Measurements from ENCODE around the gene NUP42.

GRCh38 chr7:23249486-23249885, 67.6 kb downstream of the NUP42 start:
- TF ChIP-seq ZNF282 (CRISPR knock-in tag; IDR thresholded peaks at IDR 0.05) (no peak), ZNF589 (CRISPR knock-in tag; IDR thresholded peaks at IDR 0.05; ENCODE audit: low read depth) (no peak), CTCFL (IDR thresholded peaks at IDR 0.05; ENCODE audit: borderline replicate concordance, insufficient read depth, low read depth, low read length, poor library complexity, severe bottlenecking) (no peak), CREB1 (IDR thresholded peaks at IDR 0.05) (no peak), CREB1 (CRISPR knock-in tag; IDR thresholded peaks at IDR 0.05) (no peak), MTF1 (CRISPR knock-in tag; IDR thresholded peaks at IDR 0.05; ENCODE audit: borderline replicate concordance) (no peak), MAFK (IDR thresholded peaks at IDR 0.05; ENCODE audit: low read length) (no peak), SIN3A (IDR thresholded peaks at IDR 0.05; ENCODE audit: borderline replicate concordance in 2 of 2, control insufficient read depth in 1 of 2, low read depth in 2 of 2, low read length in 2 of 2) (no peak), CTCF (IDR thresholded peaks at IDR 0.05 in 2 of 3, conservative IDR thresholded peaks at IDR 0.05 in 1 of 3; ENCODE audit: insufficient read depth in 2 of 3, low read depth in 1 of 3, low read length in 3 of 3) (no peak)
